ENCODE data around the gene RASA4B.
"Not testable (repeated sequence)": the region's sequence is repeated elsewhere in the genome, so short reads cannot be mapped to it uniquely, and the experiment has no call there.

- TF ChIP-seq CTCF, POLR2A, EP300, POLR2AphosphoS5 (IDR thresholded peaks at IDR 0.05): not testable (repeated sequence)
These were observed 14.6 kb upstream of the RASA4B start for GRCh38 chr7:102532127-102532526.

All from suprapubic skin (tissue), 4 donors.